HEK293 (cell line): ENCODE data around the gene PAX9.

Experiments
- SETDB1 ChIP-seq: IDR thresholded peaks from one replicate; pipeline ENCODE4 v1.6.1; 2017; ENCODE audit warnings: mild to moderate bottlenecking, low read length, moderate library complexity, mixed read lengths; ENCODE audit not compliant: insufficient read length
- ZBTB21 ChIP-seq: fragments of 450-650 bp; formaldehyde crosslinking; IDR thresholded peaks from 2 replicates; pipeline ENCODE4 v1.5.1; 2017; ENCODE audit warnings: missing biosample characterization, missing genetic modification characterization
- ZNF239 ChIP-seq: fragments of 450-650 bp; formaldehyde crosslinking; IDR thresholded peaks from 2 replicates; pipeline ENCODE4 v1.5.1; 2016; ENCODE audit warnings: missing biosample characterization, missing genetic modification characterization
- ZNF404 ChIP-seq: fragments of 450-650 bp; formaldehyde crosslinking; IDR thresholded peaks from 2 replicates; pipeline ENCODE4 v1.5.1; 2017; ENCODE audit warnings: missing biosample characterization, missing genetic modification characterization
- ZNF514 ChIP-seq: fragments of 450-650 bp; formaldehyde crosslinking; IDR thresholded peaks from 2 replicates; pipeline ENCODE4 v1.5.1; 2016; ENCODE audit warnings: missing biosample characterization, missing genetic modification characterization
- TF ChIP-seq, protein P1 (sequence below): fragments of 450-650 bp; formaldehyde crosslinking; IDR thresholded peaks from 2 replicates; pipeline ENCODE4 v1.5.1; 2016; ENCODE audit warnings: missing biosample characterization, missing genetic modification characterization
- TF ChIP-seq, protein P2 (sequence below): fragments of 450-650 bp; formaldehyde crosslinking; IDR thresholded peaks from 2 replicates; pipeline ENCODE4 v1.5.1; 2016; ENCODE audit warnings: missing biosample characterization, missing genetic modification characterization

- TF ChIP-seq ZBTB21 (no peak), ZNF239 (no peak), SETDB1 (no peak), ZNF404 (no peak), ZNF514 (no peak)
- TF ChIP-seq, protein P1, sequence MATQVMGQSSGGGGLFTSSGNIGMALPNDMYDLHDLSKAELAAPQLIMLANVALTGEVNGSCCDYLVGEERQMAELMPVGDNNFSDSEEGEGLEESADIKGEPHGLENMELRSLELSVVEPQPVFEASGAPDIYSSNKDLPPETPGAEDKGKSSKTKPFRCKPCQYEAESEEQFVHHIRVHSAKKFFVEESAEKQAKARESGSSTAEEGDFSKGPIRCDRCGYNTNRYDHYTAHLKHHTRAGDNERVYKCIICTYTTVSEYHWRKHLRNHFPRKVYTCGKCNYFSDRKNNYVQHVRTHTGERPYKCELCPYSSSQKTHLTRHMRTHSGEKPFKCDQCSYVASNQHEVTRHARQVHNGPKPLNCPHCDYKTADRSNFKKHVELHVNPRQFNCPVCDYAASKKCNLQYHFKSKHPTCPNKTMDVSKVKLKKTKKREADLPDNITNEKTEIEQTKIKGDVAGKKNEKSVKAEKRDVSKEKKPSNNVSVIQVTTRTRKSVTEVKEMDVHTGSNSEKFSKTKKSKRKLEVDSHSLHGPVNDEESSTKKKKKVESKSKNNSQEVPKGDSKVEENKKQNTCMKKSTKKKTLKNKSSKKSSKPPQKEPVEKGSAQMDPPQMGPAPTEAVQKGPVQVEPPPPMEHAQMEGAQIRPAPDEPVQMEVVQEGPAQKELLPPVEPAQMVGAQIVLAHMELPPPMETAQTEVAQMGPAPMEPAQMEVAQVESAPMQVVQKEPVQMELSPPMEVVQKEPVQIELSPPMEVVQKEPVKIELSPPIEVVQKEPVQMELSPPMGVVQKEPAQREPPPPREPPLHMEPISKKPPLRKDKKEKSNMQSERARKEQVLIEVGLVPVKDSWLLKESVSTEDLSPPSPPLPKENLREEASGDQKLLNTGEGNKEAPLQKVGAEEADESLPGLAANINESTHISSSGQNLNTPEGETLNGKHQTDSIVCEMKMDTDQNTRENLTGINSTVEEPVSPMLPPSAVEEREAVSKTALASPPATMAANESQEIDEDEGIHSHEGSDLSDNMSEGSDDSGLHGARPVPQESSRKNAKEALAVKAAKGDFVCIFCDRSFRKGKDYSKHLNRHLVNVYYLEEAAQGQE (tag by site-specific recombination): no peak
- TF ChIP-seq, protein P2, sequence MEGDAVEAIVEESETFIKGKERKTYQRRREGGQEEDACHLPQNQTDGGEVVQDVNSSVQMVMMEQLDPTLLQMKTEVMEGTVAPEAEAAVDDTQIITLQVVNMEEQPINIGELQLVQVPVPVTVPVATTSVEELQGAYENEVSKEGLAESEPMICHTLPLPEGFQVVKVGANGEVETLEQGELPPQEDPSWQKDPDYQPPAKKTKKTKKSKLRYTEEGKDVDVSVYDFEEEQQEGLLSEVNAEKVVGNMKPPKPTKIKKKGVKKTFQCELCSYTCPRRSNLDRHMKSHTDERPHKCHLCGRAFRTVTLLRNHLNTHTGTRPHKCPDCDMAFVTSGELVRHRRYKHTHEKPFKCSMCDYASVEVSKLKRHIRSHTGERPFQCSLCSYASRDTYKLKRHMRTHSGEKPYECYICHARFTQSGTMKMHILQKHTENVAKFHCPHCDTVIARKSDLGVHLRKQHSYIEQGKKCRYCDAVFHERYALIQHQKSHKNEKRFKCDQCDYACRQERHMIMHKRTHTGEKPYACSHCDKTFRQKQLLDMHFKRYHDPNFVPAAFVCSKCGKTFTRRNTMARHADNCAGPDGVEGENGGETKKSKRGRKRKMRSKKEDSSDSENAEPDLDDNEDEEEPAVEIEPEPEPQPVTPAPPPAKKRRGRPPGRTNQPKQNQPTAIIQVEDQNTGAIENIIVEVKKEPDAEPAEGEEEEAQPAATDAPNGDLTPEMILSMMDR: no peak
These were observed 43.0 kb upstream of the PAX9 start for GRCh38 chr14:36618641-36619040.
